Choroid plexus epithelial cell (primary cell): ENCODE measurements around the gene GAP43.
A peak's percentile ranks its signal among the peaks of the same experiment; 100 is the strongest.

Source experiments
- DNase-seq: peaks from one replicate; pipeline ENCODE4 v3.0.0-alpha.2; 2010; ENCODE audit warnings: low read depth
- H3K4me3 ChIP-seq: 2 replicates; pipeline ENCODE4 v1.5.1; 2011; ENCODE audit warnings: low read depth, mild to moderate bottlenecking, control low read depth, low read length, moderate library complexity
- TF ChIP-seq, protein P1 (sequence below): conservative IDR thresholded peaks from 2 replicates; pipeline ENCODE4 v1.5.1; 2011; ENCODE audit warnings: low read depth, mild to moderate bottlenecking, control low read depth, inconsistent platforms, low read length, moderate library complexity

Gene GAP43, protein sequence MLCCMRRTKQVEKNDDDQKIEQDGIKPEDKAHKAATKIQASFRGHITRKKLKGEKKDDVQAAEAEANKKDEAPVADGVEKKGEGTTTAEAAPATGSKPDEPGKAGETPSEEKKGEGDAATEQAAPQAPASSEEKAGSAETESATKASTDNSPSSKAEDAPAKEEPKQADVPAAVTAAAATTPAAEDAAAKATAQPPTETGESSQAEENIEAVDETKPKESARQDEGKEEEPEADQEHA

DNA sequence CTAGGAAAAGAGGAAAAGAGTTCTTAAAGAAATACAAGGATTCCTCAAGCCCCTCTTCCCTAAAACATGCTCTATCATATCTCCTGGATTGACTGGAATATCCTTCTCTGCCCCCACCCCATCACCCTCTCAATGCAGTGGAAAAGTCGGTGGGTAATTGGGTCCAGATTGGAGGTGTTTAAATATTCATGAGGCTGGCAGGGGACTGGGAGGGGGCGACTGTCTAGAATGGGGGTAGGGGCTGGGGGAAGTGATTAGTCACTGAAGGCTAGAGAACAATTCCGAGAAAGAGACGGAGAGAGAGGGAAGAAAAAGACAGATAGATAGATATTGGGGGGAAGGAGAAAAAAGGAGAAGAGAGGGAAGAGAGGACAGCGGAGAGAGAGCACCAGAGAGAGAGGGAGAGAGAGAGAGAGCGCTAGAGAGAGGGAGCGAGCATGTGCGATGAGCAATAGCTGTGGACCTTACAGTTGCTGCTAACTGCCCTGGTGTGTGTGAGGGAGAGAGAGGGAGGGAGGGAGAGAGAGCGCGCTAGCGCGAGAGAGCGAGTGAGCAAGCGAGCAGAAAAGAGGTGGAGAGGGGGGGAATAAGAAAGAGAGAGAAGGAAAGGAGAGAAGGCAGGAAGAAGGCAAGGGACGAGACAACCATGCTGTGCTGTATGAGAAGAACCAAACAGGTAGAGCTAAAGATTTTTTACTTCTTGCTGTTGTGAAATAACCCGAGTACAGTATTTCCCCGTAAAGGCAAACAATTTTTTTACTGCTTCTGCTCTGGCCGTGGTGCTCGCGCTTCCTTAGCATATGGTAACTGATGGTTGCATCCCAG lies at the start of gene GAP43:
GAP43 (plus strand) TSS at position 467 of the 825 bp plus-strand sequence; CDS start at position 647, 180 bp downstream.
- H3K4me3 ChIP-seq = peak within 1 kb of the TSS; percentile 56
- TF ChIP-seq, protein P1, sequence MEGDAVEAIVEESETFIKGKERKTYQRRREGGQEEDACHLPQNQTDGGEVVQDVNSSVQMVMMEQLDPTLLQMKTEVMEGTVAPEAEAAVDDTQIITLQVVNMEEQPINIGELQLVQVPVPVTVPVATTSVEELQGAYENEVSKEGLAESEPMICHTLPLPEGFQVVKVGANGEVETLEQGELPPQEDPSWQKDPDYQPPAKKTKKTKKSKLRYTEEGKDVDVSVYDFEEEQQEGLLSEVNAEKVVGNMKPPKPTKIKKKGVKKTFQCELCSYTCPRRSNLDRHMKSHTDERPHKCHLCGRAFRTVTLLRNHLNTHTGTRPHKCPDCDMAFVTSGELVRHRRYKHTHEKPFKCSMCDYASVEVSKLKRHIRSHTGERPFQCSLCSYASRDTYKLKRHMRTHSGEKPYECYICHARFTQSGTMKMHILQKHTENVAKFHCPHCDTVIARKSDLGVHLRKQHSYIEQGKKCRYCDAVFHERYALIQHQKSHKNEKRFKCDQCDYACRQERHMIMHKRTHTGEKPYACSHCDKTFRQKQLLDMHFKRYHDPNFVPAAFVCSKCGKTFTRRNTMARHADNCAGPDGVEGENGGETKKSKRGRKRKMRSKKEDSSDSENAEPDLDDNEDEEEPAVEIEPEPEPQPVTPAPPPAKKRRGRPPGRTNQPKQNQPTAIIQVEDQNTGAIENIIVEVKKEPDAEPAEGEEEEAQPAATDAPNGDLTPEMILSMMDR = no peak
- DNase-seq = peak; percentile 91

DNA sequence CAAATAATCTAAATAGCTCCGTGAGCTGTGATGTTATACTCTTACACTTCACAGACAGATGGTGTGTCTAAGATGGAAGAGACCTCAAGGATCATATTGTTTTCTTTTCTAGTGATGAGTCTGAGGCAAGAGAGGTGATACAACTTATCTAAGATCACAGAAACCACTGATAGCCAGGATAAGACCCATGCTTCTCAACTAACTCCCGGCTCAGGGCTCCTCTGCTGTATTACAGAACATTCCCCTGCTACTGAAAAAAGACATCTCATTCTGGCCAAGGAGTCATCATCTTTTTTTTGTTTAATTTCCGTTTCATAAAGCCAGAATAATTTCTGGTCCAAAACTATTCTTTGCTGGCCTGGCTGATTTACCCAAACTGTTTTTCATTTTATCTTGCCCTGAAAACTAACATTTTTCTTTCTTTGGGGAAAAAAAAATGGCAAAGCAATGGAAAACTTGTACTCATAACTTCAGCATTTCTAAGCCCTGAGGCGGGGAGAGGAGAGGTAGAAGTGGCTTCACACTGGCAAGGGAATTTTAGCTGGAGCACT lies 46.9 kb upstream of the GAP43 start:
- TF ChIP-seq, protein P1 = no peak
- H3K4me3 ChIP-seq = no peak overlapping the region
- DNase-seq = no peak

DNA sequence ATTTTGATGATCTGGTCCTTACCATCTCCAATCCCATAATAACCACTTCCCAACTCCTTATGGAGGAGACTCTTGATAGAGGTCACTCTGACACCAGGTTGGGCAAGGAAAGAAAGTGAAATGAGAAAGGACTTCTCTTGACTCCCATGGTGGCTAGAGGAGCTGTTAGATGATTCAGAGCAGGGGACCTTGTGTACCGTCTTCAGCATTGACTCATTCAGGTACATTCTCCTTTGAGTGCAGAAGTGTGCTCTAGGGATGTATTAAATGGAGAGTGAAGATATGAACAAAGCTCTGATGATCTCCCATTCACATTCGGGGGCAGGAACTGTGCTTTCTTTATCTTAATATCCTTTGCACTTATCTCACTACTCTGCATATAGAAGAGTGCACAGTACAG lies 46.3 kb upstream of the GAP43 start:
- TF ChIP-seq, protein P1 = no peak
- DNase-seq = no peak
- H3K4me3 ChIP-seq = no peak overlapping the region

DNA sequence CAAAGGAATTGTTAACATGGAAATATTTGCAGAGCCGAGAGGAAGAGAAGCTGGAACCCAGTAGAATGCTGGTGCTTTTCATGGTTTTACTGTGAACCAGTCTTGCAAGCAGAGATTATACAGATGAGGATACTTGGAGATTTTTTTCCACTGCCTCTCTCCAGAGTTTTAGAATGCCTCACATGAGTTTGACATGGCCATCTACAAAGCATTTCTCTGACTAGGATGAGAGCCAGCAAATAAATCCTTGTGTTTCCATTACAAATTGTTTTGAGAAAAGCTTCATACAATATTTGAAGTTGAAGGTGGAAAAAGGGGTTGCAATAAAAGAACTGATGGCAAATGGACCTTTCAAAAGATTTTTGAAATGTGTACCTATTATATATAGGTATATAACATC lies 45.0 kb upstream of the GAP43 start:
- TF ChIP-seq, protein P1 = no peak
- DNase-seq = no peak

DNA sequence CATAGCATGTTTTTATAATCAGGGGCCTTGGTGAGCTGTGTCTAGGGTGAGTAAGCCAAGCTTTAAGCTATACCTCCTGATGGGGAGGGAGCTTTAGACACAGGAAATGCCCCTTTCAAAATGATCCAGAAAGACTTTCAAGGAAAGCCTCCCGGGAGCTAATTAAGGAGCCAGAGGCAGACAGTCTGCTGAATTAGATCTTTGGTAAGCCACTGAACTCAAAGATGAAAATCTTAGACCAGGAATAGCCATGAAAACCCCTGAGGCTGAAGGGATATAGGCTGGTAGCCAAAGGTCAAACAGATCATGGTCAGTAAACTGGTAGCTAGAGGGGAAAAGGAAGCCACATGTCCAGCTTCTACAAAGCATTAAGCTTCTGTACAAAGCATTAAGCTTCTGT lies 42.7 kb upstream of the GAP43 start:
- TF ChIP-seq, protein P1 = no peak
- H3K4me3 ChIP-seq = no peak overlapping the region
- no peak for DNase-seq

More for the DNA sequence above, 45.0 kb upstream of the GAP43 start:
- no peak overlapping the region for H3K4me3 ChIP-seq

DNA sequence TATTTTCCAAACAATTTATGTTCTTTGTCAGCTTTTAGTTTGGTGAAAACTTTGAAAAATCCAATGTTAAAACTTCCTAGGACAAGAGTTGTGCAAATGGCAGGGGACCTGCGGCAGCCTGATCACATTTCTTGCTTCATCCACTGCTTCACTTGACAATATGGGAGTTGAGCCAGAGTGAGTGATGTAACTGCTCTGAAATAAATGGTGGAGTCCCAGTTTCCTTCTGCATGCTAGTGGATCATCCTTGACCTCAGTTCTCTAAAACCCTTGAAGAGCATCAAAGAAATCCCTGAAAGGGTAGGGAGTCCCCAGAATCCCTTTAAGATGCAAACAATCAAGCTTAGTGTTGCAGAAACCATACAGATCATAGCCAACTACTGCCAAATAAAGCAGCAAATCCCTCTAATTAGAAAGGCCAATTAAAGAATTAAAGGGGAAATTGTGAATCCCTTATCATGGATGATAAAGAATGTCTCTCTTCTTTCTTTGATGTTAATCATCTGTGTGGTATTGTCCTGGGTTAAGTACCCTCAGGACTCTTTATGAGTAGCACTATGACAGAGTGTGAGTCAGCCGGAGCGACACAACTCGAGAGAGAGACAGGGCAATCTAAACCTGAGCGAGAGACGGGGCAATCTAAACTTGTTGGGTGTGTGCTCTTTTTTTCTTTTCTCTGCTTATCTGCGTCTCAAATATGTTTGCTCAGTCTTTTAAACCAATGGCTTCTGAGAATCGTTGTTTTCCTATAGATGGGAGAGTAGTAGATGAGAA lies 41.8 kb upstream of the GAP43 start:
- TF ChIP-seq, protein P1 = no peak
- H3K4me3 ChIP-seq = no peak overlapping the region
- DNase-seq = peak; percentile 48
